Measurements from ENCODE around the gene ZNF850. TPM values are rescaled to one million over a fixed set of nuclear protein-coding genes. Genes with fewer than 3 reads are reported as not detected.

Gene ZNF850
- total and polyA plus RNA-seq, 2 of the 13 experiments (the other 11 are each of a cell fraction or from before 2014, with no cell fraction given): 0.78 to 6.6 TPM

GRCh38 chr19:36687214-36688056 is 85.2 kb downstream of the ZNF850 start, which contains the start of gene ZNF567 (continued):
- TF ChIP-seq HNF1A (IDR thresholded peaks at IDR 0.05; ENCODE audit: low read depth) (no peak), HNF1A (CRISPR knock-in tag; IDR thresholded peaks at IDR 0.05; ENCODE audit: borderline replicate concordance) (peak; percentile 53; the same call in 1 of the 2 replicates), TAF1 (CRISPR knock-in tag; IDR thresholded peaks at IDR 0.05) (peak; percentile 64), ZNF770 (CRISPR knock-in tag; IDR thresholded peaks at IDR 0.05) (peak; percentile 54; the same call in 1 of the 2 replicates), IKZF5 (CRISPR knock-in tag; IDR thresholded peaks at IDR 0.05) (peak; percentile 58; the same call in 1 of the 2 replicates), PRDM4 (CRISPR knock-in tag; IDR thresholded peaks at IDR 0.05; ENCODE audit: borderline replicate concordance) (no peak), NONO (IDR thresholded peaks at IDR 0.05) (no peak), NONO (CRISPR knock-in tag; conservative IDR thresholded peaks at IDR 0.05) (peak; percentile 66; the same call in 1 of the 2 replicates), PLSCR1 (CRISPR knock-in tag; IDR thresholded peaks at IDR 0.05; ENCODE audit: borderline replicate concordance) (no peak), ARID3A (IDR thresholded peaks at IDR 0.05; ENCODE audit: low read depth, low read length) (peak; percentile 41; the same call in 1 of the 2 replicates), SPEN (CRISPR knock-in tag; IDR thresholded peaks at IDR 0.05; ENCODE audit: low read depth) (peak; percentile 100), HOXA9 (CRISPR knock-in tag; IDR thresholded peaks at IDR 0.05; ENCODE audit: borderline replicate concordance) (peak; percentile 42; the same call in 1 of the 2 replicates), SOX6 (IDR thresholded peaks at IDR 0.05) (no peak), SOX6 (CRISPR knock-in tag; IDR thresholded peaks at IDR 0.05) (peak; percentile 50), BRCA1 (CRISPR knock-in tag; IDR thresholded peaks at IDR 0.05) (no peak)
